SK-N-SH (cell line): ENCODE data around the gene UNC13B. TPM values are rescaled to one million over a fixed set of nuclear protein-coding genes. Genes with fewer than 3 reads are reported as not detected.

Experiments used
- CTCF ChIA-PET: fragments of 300-600, 350-600 bp; formaldehyde crosslinking; extraction: SDS; loops from one replicate; lab custom pipeline; 2021; lab: Yijun Ruan, JAX
- POLR2A ChIA-PET: fragments of 350-600 bp; sonication (Branson Sonifier 250); formaldehyde crosslinking; extraction: SDS; loops from one replicate; lab custom pipeline; 2020; ENCODE audit warnings: antibody characterized with exemption, inconsistent platforms; lab: Yijun Ruan, JAX
- DNase-seq: peaks from one replicate; pipeline ENCODE4 v3.0.0; 2012
- H2AFZ ChIP-seq: fragments of 200-600 bp; sonication (generic); 2 replicates; pipeline ENCODE4 v1.8.1; 2016; ENCODE audit warnings: antibody characterized with exemption, mild to moderate bottlenecking, low read depth
- H3F3A ChIP-seq: fragments of 200-600 bp; sonication (generic); replicated peaks from 2 replicates; pipeline ENCODE3; 2016; ENCODE audit warnings: antibody characterized with exemption, mild to moderate bottlenecking; ENCODE audit not compliant: insufficient read depth
- H3K27ac ChIP-seq, 2 experiments: fragments of 200-500 bp in 1 of 2; fragments of 200-600 bp in 1 of 2; sonication (Bioruptor generic) in 1 of 2; sonication (generic), shearing (Covaris generic) in 1 of 2; 2 replicates each; pipeline versions ENCODE4 v1.5.1 to v1.6.1; 2014 to 2016; ENCODE audit warnings: low read depth in 2 of 2, inconsistent platforms in 1 of 2, low read length in 1 of 2, mild to moderate bottlenecking in 1 of 2, mixed read lengths in 1 of 2
- H3K27me3 ChIP-seq: fragments of 200-600 bp; sonication (generic), shearing (Covaris generic); 2 replicates; pipeline ENCODE4 v1.6.1; 2016; ENCODE audit warnings: mixed run types; ENCODE audit not compliant: insufficient read depth
- H3K36me3 ChIP-seq, 2 experiments: fragments of 200-500 bp in 1 of 2; fragments of 200-600 bp in 1 of 2; sonication (Bioruptor generic) in 1 of 2; sonication (generic) in 1 of 2; replicated peaks in 1 of 2; 2 replicates each; pipeline versions ENCODE3 to v1.5.1; 2014 to 2016; ENCODE audit warnings: low read length in 1 of 2, mild to moderate bottlenecking in 1 of 2; ENCODE audit not compliant: insufficient read depth in 2 of 2, control insufficient read depth in 1 of 2
- H3K4me1 ChIP-seq, 2 experiments: fragments of 200-500 bp in 1 of 2; fragments of 200-600 bp in 1 of 2; sonication (Bioruptor generic) in 1 of 2; sonication (generic), shearing (Covaris generic) in 1 of 2; 2 replicates each; pipeline versions ENCODE4 v1.5.1 to v1.6.1; 2014 to 2016; ENCODE audit warnings: low read depth in 1 of 2, low read length in 1 of 2, mixed run types in 1 of 2; ENCODE audit not compliant: insufficient read depth in 2 of 2, control insufficient read depth in 1 of 2
- H3K4me2 ChIP-seq: fragments of 200-600 bp; sonication (generic), shearing (Covaris generic); 2 replicates; pipeline ENCODE4 v1.6.1; 2017; ENCODE audit warnings: mixed run types
- H3K4me3 ChIP-seq, 2 experiments: fragments of 200-500 bp in 1 of 2; fragments of 200-600 bp in 1 of 2; sonication (Bioruptor generic) in 1 of 2; sonication (generic), shearing (Covaris generic) in 1 of 2; 2 replicates each; pipeline versions ENCODE4 v1.5.1 to v1.8.1; 2014 to 2016; ENCODE audit warnings: low read depth in 2 of 2, inconsistent platforms in 1 of 2, low read length in 1 of 2, mild to moderate bottlenecking in 1 of 2, mixed read lengths in 1 of 2, moderate library complexity in 1 of 2
- H3K79me2 ChIP-seq: fragments of 200-600 bp; sonication (generic); 2 replicates; pipeline ENCODE4 v1.8.1; 2017; ENCODE audit warnings: mild to moderate bottlenecking; ENCODE audit not compliant: insufficient read depth
- H3K9ac ChIP-seq: fragments of 200-600 bp; sonication (generic); 2 replicates; pipeline ENCODE4 v1.6.1; 2017; ENCODE audit warnings: mixed run types
- H3K9me2 ChIP-seq: fragments of 200-600 bp; sonication (generic); 2 replicates; pipeline ENCODE4 v1.6.1; 2017; ENCODE audit warnings: mixed run types
- H3K9me3 ChIP-seq: fragments of 200-600 bp; sonication (generic); 2 replicates; pipeline ENCODE4 v1.6.1; 2017; ENCODE audit warnings: mixed run types, mild to moderate bottlenecking, moderate library complexity
- H4K20me1 ChIP-seq: fragments of 200-600 bp; sonication (generic); 2 replicates; pipeline ENCODE4 v1.6.1; 2017; ENCODE audit warnings: mild to moderate bottlenecking, mixed run types; ENCODE audit not compliant: insufficient read depth
- CHD2 ChIP-seq: fragments of 150-350 bp; IDR thresholded peaks from 2 replicates; pipeline ENCODE4 v1.6.1; 2018; ENCODE audit warnings: low read length; ENCODE audit not compliant: partially characterized antibody
- EP300 ChIP-seq, 2 experiments: IDR thresholded peaks; 2 replicates each; pipeline versions ENCODE4 v1.4.0 to v1.6.1; 2012; ENCODE audit warnings: borderline replicate concordance in 1 of 2, low read depth in 1 of 2, low read length in 1 of 2
- EZH2phosphoT487 ChIP-seq: fragments of 200-600 bp; sonication (generic); IDR thresholded peaks from 2 replicates; pipeline ENCODE4 v1.6.1; 2017; ENCODE audit warnings: low read depth, mixed run types, mild to moderate bottlenecking, antibody characterized with exemption, moderate library complexity, borderline replicate concordance
- FOXJ3 ChIP-seq: sonication (generic); formaldehyde crosslinking; IDR thresholded peaks from 2 replicates; pipeline ENCODE4 v1.5.1; 2020; ENCODE audit warnings: mild to moderate bottlenecking, missing genetic modification reagents
- FOXM1 ChIP-seq: IDR thresholded peaks from 2 replicates; pipeline ENCODE4 v1.4.0; 2012; ENCODE audit warnings: low read depth, mild to moderate bottlenecking
- GABPA ChIP-seq: IDR thresholded peaks from 2 replicates; pipeline ENCODE4 v1.4.0; 2012; ENCODE audit warnings: low read depth, mild to moderate bottlenecking
- JUND ChIP-seq: IDR thresholded peaks from 2 replicates; pipeline ENCODE4 v1.4.0; 2012
- MEF2A ChIP-seq: IDR thresholded peaks from 2 replicates; pipeline ENCODE4 v1.4.0; 2012; ENCODE audit warnings: low read depth, borderline replicate concordance
- MXI1 ChIP-seq: IDR thresholded peaks from 2 replicates; pipeline ENCODE4 v1.6.1; 2012; ENCODE audit warnings: mild to moderate bottlenecking, low read depth, low read length, improper control_type of control experiment
- NRF1 ChIP-seq: IDR thresholded peaks from 2 replicates; pipeline ENCODE4 v1.6.1; 2012; ENCODE audit warnings: low read depth, mild to moderate bottlenecking, low read length
- POLR2AphosphoS5 ChIP-seq: IDR thresholded peaks from 2 replicates; pipeline ENCODE4 v1.6.1; 2012; ENCODE audit warnings: low read depth, low read length
- RAD21 ChIP-seq: IDR thresholded peaks from 2 replicates; pipeline ENCODE4 v1.6.1; 2012; ENCODE audit warnings: mild to moderate bottlenecking, low read length
- RCOR1 ChIP-seq: fragments of 150-350 bp; IDR thresholded peaks from 2 replicates; pipeline ENCODE4 v1.6.1; 2017; ENCODE audit warnings: antibody characterized with exemption, low read length
- RXRA ChIP-seq: IDR thresholded peaks from 2 replicates; pipeline ENCODE4 v1.4.0; 2012; ENCODE audit warnings: low read depth, mild to moderate bottlenecking, borderline replicate concordance
- SIN3A ChIP-seq: IDR thresholded peaks from 2 replicates; pipeline ENCODE4 v1.6.1; 2012; ENCODE audit warnings: low read depth, mild to moderate bottlenecking, low read length, moderate library complexity, borderline replicate concordance
- SMC3 ChIP-seq: IDR thresholded peaks from 2 replicates; pipeline ENCODE4 v1.6.1; 2012; ENCODE audit warnings: low read depth, low read length, improper control_type of control experiment
- TAF1 ChIP-seq: IDR thresholded peaks from 2 replicates; pipeline ENCODE4 v1.6.1; 2012; ENCODE audit warnings: low read depth, mild to moderate bottlenecking, low read length, moderate library complexity, borderline replicate concordance
- TEAD4 ChIP-seq: IDR thresholded peaks from 2 replicates; pipeline ENCODE4 v1.4.0; 2012; ENCODE audit warnings: mild to moderate bottlenecking, borderline replicate concordance; ENCODE audit not compliant: insufficient read depth
- WGBS: methylation state at CpG from one replicate; pipeline ENCODE4 v1.1.6; 2017; ENCODE audit warnings: low lambda C conversion rate; 5-methylcytosine and 5-hydroxymethylcytosine counted together
- polyA plus RNA-seq, 3 experiments: library from polyadenylated mRNA; depleted of rRNA; stranded (reverse); fragments of >200 nt; gene quantifications; 2 replicates each; pipeline ENCODE4 v1.2.3, GENCODE V29; 2012
- TF ChIP-seq, protein P1 (sequence below): IDR thresholded peaks from 2 replicates; pipeline ENCODE4 v1.6.1; 2012; ENCODE audit warnings: mild to moderate bottlenecking, low read depth, low read length, moderate library complexity
- TF ChIP-seq, protein P2 (sequence below): fragments of 150-350 bp; IDR thresholded peaks from 2 replicates; pipeline ENCODE4 v1.6.1; 2016; ENCODE audit warnings: mild to moderate bottlenecking, low read depth, low read length
- TF ChIP-seq, protein P3 (sequence below): fragments of 200-600 bp; sonication (generic); IDR thresholded peaks from 2 replicates; pipeline ENCODE4 v1.6.1; 2017; ENCODE audit warnings: antibody characterized with exemption, mild to moderate bottlenecking, moderate library complexity

Gene UNC13B
- polyA plus RNA-seq, 1 of the 3 experiments (the other 2 are of a cell fraction), result 8.1 TPM

DNA sequence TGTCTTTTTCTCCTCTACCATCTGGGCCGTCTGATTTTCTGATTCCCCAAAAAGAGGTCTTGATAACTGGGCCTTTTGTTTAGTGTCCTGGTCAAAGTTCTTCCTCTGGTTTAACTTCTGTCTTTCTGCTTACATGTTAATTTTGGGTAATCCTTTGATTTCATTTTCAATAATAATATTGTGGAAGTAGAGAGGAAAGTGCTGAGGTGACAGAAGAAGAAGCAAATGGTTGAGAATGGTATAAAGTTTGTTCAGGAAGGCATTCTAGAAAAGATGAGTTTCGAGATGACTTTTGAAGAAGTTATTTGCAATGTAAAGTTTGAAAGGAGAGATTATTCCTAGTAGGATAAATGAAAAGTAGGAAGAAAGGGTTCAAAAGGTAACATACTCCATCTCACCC lies 118.1 kb downstream of the UNC13B start (continued):
- TF ChIP-seq EP300 (IDR thresholded peaks at IDR 0.05; ENCODE audit: borderline replicate concordance in 1 of 2, low read depth in 1 of 2, low read length in 1 of 2), result no peak

DNA sequence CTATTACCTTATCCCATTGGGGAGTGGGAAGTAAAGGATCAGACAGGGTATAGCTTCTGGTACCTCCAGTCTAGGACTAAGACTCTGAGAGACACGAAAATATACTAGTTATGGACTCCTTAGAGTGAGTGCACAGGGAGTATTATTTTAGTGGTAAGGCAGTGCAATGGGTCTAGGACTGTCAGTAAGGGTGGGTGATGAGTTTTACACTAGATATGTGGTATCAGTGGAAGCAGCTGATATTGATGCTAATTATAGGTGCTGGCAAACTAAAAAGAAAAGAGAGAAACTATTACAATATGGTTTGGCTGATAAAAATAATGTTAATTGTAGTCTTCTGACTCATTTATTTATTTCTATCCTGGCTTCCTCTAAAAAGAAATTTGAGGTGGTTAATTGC lies 118.6 kb downstream of the UNC13B start:
- CTCF ChIA-PET, result interaction anchor here (1.2 kb wide), 1 partner anchor 62 kb away, joined by 4 read pairs; no protein-coding TSS in a partner anchor
- Histone ChIP-seq H4K20me1 (no peaks in the 10 kb centered on the region), H3K9ac (no peak overlapping the region), H3F3A (peaks cover 12% of the 10 kb centered on the region), H3K27ac (no peak overlapping the region), H3K27me3 (no peaks in the 10 kb centered on the region), H3K4me2 (no peak overlapping the region), H3K9me2 (no peaks in the 10 kb centered on the region), H2AFZ (no peak overlapping the region), H3K36me3 (no peaks in the 10 kb centered on the region), H3K4me1 (peaks cover 3 to 7% of the 10 kb centered on the region in 2 experiments), H3K4me3 (no peak overlapping the region), H3K79me2 (no peaks in the 10 kb centered on the region), H3K9me3 (no peaks in the 10 kb centered on the region)
- POLR2A ChIA-PET, result no interaction called here
- WGBS, result 32% methylated on average over 1 of the region's 1 CpG
- no peak for DNase-seq
- TF ChIP-seq MEF2A, result no peak
- no peak for TF ChIP-seq TEAD4
- TF ChIP-seq JUND, result no peak
- no peak for TF ChIP-seq RXRA
- TF ChIP-seq, protein P1, sequence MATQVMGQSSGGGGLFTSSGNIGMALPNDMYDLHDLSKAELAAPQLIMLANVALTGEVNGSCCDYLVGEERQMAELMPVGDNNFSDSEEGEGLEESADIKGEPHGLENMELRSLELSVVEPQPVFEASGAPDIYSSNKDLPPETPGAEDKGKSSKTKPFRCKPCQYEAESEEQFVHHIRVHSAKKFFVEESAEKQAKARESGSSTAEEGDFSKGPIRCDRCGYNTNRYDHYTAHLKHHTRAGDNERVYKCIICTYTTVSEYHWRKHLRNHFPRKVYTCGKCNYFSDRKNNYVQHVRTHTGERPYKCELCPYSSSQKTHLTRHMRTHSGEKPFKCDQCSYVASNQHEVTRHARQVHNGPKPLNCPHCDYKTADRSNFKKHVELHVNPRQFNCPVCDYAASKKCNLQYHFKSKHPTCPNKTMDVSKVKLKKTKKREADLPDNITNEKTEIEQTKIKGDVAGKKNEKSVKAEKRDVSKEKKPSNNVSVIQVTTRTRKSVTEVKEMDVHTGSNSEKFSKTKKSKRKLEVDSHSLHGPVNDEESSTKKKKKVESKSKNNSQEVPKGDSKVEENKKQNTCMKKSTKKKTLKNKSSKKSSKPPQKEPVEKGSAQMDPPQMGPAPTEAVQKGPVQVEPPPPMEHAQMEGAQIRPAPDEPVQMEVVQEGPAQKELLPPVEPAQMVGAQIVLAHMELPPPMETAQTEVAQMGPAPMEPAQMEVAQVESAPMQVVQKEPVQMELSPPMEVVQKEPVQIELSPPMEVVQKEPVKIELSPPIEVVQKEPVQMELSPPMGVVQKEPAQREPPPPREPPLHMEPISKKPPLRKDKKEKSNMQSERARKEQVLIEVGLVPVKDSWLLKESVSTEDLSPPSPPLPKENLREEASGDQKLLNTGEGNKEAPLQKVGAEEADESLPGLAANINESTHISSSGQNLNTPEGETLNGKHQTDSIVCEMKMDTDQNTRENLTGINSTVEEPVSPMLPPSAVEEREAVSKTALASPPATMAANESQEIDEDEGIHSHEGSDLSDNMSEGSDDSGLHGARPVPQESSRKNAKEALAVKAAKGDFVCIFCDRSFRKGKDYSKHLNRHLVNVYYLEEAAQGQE, result no peak
- TF ChIP-seq RAD21, result no peak
- no peak for TF ChIP-seq POLR2AphosphoS5
- TF ChIP-seq FOXJ3 (CRISPR knock-in tag), result no peak
- TF ChIP-seq, protein P2, sequence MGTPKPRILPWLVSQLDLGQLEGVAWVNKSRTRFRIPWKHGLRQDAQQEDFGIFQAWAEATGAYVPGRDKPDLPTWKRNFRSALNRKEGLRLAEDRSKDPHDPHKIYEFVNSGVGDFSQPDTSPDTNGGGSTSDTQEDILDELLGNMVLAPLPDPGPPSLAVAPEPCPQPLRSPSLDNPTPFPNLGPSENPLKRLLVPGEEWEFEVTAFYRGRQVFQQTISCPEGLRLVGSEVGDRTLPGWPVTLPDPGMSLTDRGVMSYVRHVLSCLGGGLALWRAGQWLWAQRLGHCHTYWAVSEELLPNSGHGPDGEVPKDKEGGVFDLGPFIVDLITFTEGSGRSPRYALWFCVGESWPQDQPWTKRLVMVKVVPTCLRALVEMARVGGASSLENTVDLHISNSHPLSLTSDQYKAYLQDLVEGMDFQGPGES, result no peak
- TF ChIP-seq EZH2phosphoT487, result no peak
- TF ChIP-seq RCOR1, result no peak
- no peak for TF ChIP-seq SMC3
- TF ChIP-seq TAF1, result no peak
- TF ChIP-seq, protein P3, sequence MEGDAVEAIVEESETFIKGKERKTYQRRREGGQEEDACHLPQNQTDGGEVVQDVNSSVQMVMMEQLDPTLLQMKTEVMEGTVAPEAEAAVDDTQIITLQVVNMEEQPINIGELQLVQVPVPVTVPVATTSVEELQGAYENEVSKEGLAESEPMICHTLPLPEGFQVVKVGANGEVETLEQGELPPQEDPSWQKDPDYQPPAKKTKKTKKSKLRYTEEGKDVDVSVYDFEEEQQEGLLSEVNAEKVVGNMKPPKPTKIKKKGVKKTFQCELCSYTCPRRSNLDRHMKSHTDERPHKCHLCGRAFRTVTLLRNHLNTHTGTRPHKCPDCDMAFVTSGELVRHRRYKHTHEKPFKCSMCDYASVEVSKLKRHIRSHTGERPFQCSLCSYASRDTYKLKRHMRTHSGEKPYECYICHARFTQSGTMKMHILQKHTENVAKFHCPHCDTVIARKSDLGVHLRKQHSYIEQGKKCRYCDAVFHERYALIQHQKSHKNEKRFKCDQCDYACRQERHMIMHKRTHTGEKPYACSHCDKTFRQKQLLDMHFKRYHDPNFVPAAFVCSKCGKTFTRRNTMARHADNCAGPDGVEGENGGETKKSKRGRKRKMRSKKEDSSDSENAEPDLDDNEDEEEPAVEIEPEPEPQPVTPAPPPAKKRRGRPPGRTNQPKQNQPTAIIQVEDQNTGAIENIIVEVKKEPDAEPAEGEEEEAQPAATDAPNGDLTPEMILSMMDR, result no peak
- no peak for TF ChIP-seq SIN3A
- no peak for TF ChIP-seq NRF1
- no peak for TF ChIP-seq FOXM1
- TF ChIP-seq GABPA, result no peak
- no peak for TF ChIP-seq MXI1
- no peak for TF ChIP-seq CHD2
